ENCODE results near the gene DMRTA2.

- TF ChIP-seq CTCF (IDR thresholded peaks at IDR 0.05) (no peak), POLR2A (IDR thresholded peaks at IDR 0.05) (no peak)
Observed at GRCh38 chr1:50454911-50455310, 31.7 kb upstream of the DMRTA2 start.
